HepG2 (cell line): ENCODE results near the gene SPON2. TPM values are rescaled to one million over a fixed set of nuclear protein-coding genes. Genes with fewer than 3 reads are reported as not detected.

ENCODE experiments used
- ATAC-seq: fragments of 200-7000 bp; cut with Tn5 transposase; 3 replicates; pipeline ENCODE4 v1.9.1; 2020; ENCODE audit warnings: mild to moderate bottlenecking, moderate library complexity
- BruUV-seq: library from RNA; stranded (reverse); fragments of 400-500 nt; replicated peaks from 2 replicates; lab custom pipeline; 2021; lab: Mats Ljungman, UMichigan
- CTCF ChIA-PET: fragments of 300-600 bp; formaldehyde crosslinking; extraction: SDS; loops from one replicate; lab custom pipeline; 2021; ENCODE audit warnings: low total read pairs, inconsistent platforms, low intra/inter-chr PET ratio; lab: Yijun Ruan, JAX
- POLR2A ChIA-PET: fragments of 350-600 bp; sonication (Branson Sonifier 250); formaldehyde crosslinking; loops from one replicate; lab custom pipeline; 2020; ENCODE audit warnings: antibody characterized with exemption, inconsistent platforms; lab: Yijun Ruan, JAX
- DNase-seq: peaks from one replicate; pipeline ENCODE4 v3.0.0-alpha.2; 2015; ENCODE audit warnings: low spot score
- FAIRE-seq: peaks from 3 replicates; lab custom pipeline; 2011; peaks lifted over from hg19 to GRCh38; lab: Jason Lieb, UNC
- H2AFZ ChIP-seq: one replicate; pipeline ENCODE4 v1.6.1; 2011; ENCODE audit warnings: low read length, inconsistent platforms
- H3K27ac ChIP-seq: fragments of 300-600 bp; 3 replicates; pipeline ENCODE4 v1.8.0; 2011; ENCODE audit warnings: mixed run types, mild to moderate bottlenecking, mixed read lengths, low read length, inconsistent platforms; ENCODE audit not compliant: insufficient read depth; ENCODE audit errors: extremely low read length
- H3K27me3 ChIP-seq, 2 experiments: fragments of 200-600 bp in 1 of 2; 2 replicates in 1 of 2; 3 replicates in 1 of 2; pipeline versions ENCODE4 v1.6.0 to v1.8.0; 2011; ENCODE audit warnings: low read length in 2 of 2, mild to moderate bottlenecking in 2 of 2, moderate library complexity in 2 of 2, inconsistent platforms in 1 of 2; ENCODE audit not compliant: insufficient read depth in 2 of 2, control insufficient read depth in 1 of 2
- H3K36me3 ChIP-seq, 2 experiments: fragments of 200-600 bp in 1 of 2; replicated peaks in 1 of 2; 2 replicates in 1 of 2; 3 replicates in 1 of 2; pipeline versions ENCODE4 v1.5.1 to v1.8.0; 2011; ENCODE audit warnings: low read length in 2 of 2, inconsistent platforms in 1 of 2; ENCODE audit not compliant: insufficient read depth in 2 of 2, control insufficient read depth in 1 of 2
- H3K4me1 ChIP-seq: 2 replicates; pipeline ENCODE4 v1.5.1; 2012; ENCODE audit warnings: low read length, inconsistent platforms; ENCODE audit not compliant: insufficient read depth
- H3K4me2 ChIP-seq: 2 replicates; pipeline ENCODE4 v1.6.0; 2011; ENCODE audit warnings: low read depth, low read length, inconsistent platforms
- H3K4me3 ChIP-seq, 3 experiments: fragments of 200-600 bp in 1 of 3; sonication (generic), shearing (Covaris generic) in 1 of 3; replicated peaks in 1 of 3; 2 replicates each; pipeline ENCODE4 v1.5.1; 2011 to 2016; ENCODE audit warnings: low read length in 3 of 3, inconsistent platforms in 2 of 3, low read depth in 2 of 3, mild to moderate bottlenecking in 2 of 3, control low read depth in 1 of 3, mixed read lengths in 1 of 3; ENCODE audit not compliant: insufficient read depth in 1 of 3
- H3K79me2 ChIP-seq: one replicate; pipeline ENCODE4 v1.6.1; 2011; ENCODE audit warnings: low read length, inconsistent platforms; ENCODE audit not compliant: insufficient read depth
- H3K9ac ChIP-seq: 2 replicates; pipeline ENCODE4 v1.6.0; 2011; ENCODE audit warnings: mild to moderate bottlenecking, low read depth, low read length, inconsistent platforms; ENCODE audit not compliant: insufficient read depth
- H3K9me3 ChIP-seq: 2 replicates; pipeline ENCODE4 v1.5.1; 2012; ENCODE audit warnings: mild to moderate bottlenecking, low read length
- H4K20me1 ChIP-seq: 2 replicates; pipeline ENCODE4 v1.6.0; 2011; ENCODE audit warnings: inconsistent platforms, mild to moderate bottlenecking, low read length, moderate library complexity; ENCODE audit not compliant: insufficient read depth
- AGO2 ChIP-seq: fragments of 200-400 bp; formaldehyde crosslinking; optimal IDR thresholded peaks from 2 replicates; pipeline ENCODE3; 2017; ENCODE audit warnings: mild to moderate bottlenecking, low read depth, low read length, moderate library complexity
- FOXK1 ChIP-seq: sonication (generic); formaldehyde crosslinking; IDR thresholded peaks from 2 replicates; pipeline ENCODE4 v1.4.0; 2020; ENCODE audit warnings: low read depth, missing genetic modification reagents, borderline replicate concordance
- FOXK2 ChIP-seq: fragments of 450-650 bp; IDR thresholded peaks from 2 replicates; pipeline ENCODE4 v1.6.1; 2016
- FOXP1 ChIP-seq, 2 experiments: fragments of 450-650 bp in 1 of 2; IDR thresholded peaks; 2 replicates each; pipeline ENCODE4 v1.6.1; 2017 to 2018; ENCODE audit warnings: antibody characterized with exemption in 1 of 2
- HNRNPK ChIP-seq: fragments of 200-400 bp; formaldehyde crosslinking; IDR thresholded peaks from 2 replicates; pipeline ENCODE4 v1.6.1; 2018; ENCODE audit warnings: low read length, low read depth, moderate library complexity, mild to moderate bottlenecking; ENCODE audit not compliant: poor library complexity, severe bottlenecking
- MEIS2 ChIP-seq: sonication (generic); formaldehyde crosslinking; IDR thresholded peaks from 2 replicates; pipeline ENCODE4 v1.9.0; 2021; ENCODE audit warnings: mild to moderate bottlenecking, missing genetic modification reagents
- PRPF4 ChIP-seq: fragments of 200-400 bp; formaldehyde crosslinking; IDR thresholded peaks from 2 replicates; pipeline ENCODE4 v1.6.1; 2016; ENCODE audit warnings: low read length, low read depth; ENCODE audit not compliant: poor library complexity, severe bottlenecking
- RFX3 ChIP-seq: IDR thresholded peaks from 2 replicates; pipeline ENCODE4 v1.6.1; 2016; ENCODE audit warnings: missing biosample characterization, missing genetic modification reagents
- SKI ChIP-seq: fragments of 450-650 bp; IDR thresholded peaks from one replicate; pipeline ENCODE4 v1.6.1; 2018; ENCODE audit warnings: mild to moderate bottlenecking; ENCODE audit not compliant: partially characterized antibody
- SNRNP70 ChIP-seq: fragments of 200-400 bp; formaldehyde crosslinking; IDR thresholded peaks from 2 replicates; pipeline ENCODE4 v1.6.1; 2017; ENCODE audit warnings: mild to moderate bottlenecking, low read depth, low read length, moderate library complexity
- TBX2 ChIP-seq: sonication (generic); formaldehyde crosslinking; IDR thresholded peaks from 2 replicates; pipeline ENCODE4 v1.5.0; 2020; ENCODE audit warnings: missing genetic modification reagents, mild to moderate bottlenecking, borderline replicate concordance
- YEATS2 ChIP-seq: sonication (generic); formaldehyde crosslinking; IDR thresholded peaks from 2 replicates; pipeline ENCODE4 v1.4.0; 2020; ENCODE audit warnings: missing genetic modification reagents, borderline replicate concordance
- ZBTB21 ChIP-seq: sonication (generic); formaldehyde crosslinking; IDR thresholded peaks from 2 replicates; pipeline ENCODE4 v1.4.0; 2020; ENCODE audit warnings: missing genetic modification reagents
- ZFYVE20 ChIP-seq: sonication (generic); formaldehyde crosslinking; IDR thresholded peaks from 2 replicates; pipeline ENCODE4 v1.8.0; 2023; ENCODE audit warnings: low read depth, mild to moderate bottlenecking, moderate library complexity, missing genetic modification reagents, borderline replicate concordance
- ZNF607 ChIP-seq: sonication (generic); formaldehyde crosslinking; IDR thresholded peaks from 2 replicates; pipeline ENCODE4 v1.5.1; 2020; ENCODE audit warnings: missing genetic modification reagents, mild to moderate bottlenecking, borderline replicate concordance
- ZNF768 ChIP-seq: sonication (generic); formaldehyde crosslinking; IDR thresholded peaks from 2 replicates; pipeline ENCODE4 v1.4.0; 2020; ENCODE audit warnings: missing genetic modification reagents
- WGBS: methylation state at CpG from one replicate; pipeline ENCODE4 v1.1.6; 2017; ENCODE audit warnings: low lambda C conversion rate; 5-methylcytosine and 5-hydroxymethylcytosine counted together
- in situ Hi-C: cut with HindIII; loops from 2 replicates; pipeline ENCODE4 v1.10.0; 2017; ENCODE audit warnings: low pct_unique_long_range_greater_than_20kb; ENCODE audit not compliant: extremely low pct_ligation_motif_present
- intact Hi-C: fragments of 100-400 bp; cut with micrococcal nuclease; formaldehyde crosslinking; loops from one replicate; pipeline ENCODE4 v1.10.0; 2022; ENCODE audit not compliant: unreplicated experiment
- polyA plus RNA-seq, 8 experiments: library from polyadenylated mRNA; depleted of rRNA in 3 of 8; stranded (reverse) in 7 of 8; unstranded in 1 of 8; fragments of >200 nt; fragmentation: Illumina TruSeq in 4 of 8; extraction: Trizol in 4 of 8; gene quantifications; 2 replicates each; pipeline versions ENCODE4 v1.2.1 to v1.2.3, GENCODE V29; 2011 to 2016; ENCODE audit warnings: low read depth in 4 of 8, missing spikeins in 1 of 8, mixed read lengths in 1 of 8; ENCODE audit not compliant: insufficient read depth in 1 of 8
- total RNA-seq, 5 experiments: library from RNA; depleted of rRNA; stranded (reverse); fragments of >200 nt; fragmentation: Illumina TruSeq; extraction: Trizol; gene quantifications; 2 replicates each; pipeline ENCODE4 v1.2.3, GENCODE V29; 2016; ENCODE audit warnings: low read depth in 1 of 5
- TF ChIP-seq, protein P1 (sequence below): IDR thresholded peaks from 2 replicates; pipeline ENCODE4 v1.6.1; 2012; ENCODE audit warnings: low read depth, low read length, improper control_type of control experiment

SPON2 gene
- total and polyA plus RNA-seq, 2 of the 13 experiments (the other 11 are each of a cell fraction or from before 2014, with no cell fraction given), result 17.4 to 55.2 TPM

DNA sequence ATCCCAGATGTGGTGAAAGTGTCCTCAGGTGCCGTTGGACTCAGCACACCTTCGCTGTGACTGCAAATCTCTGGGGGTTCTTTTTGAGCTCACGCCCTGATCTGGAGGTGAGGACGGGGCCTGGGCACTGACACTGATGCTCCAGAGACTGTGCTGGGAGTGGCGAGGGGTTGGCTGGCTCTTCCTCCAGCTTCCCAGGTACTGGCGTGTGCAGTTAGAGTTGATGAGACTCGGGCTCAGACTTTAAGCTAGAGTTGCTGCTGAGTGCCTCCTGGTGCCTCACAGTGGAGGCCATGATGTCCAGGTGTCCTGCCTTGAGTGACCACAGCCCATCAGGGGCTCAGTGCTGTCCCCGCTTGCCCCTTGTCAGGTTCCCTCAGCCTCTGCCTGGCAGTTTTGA, 16.3 kb downstream of the SPON2 start:
- ChIA-PET POLR2A (no interaction called here), CTCF (no interaction called here)

More for the DNA sequence above, 16.3 kb downstream of the SPON2 start:
- Histone ChIP-seq H3K4me2 (no peak overlapping the region), H3K36me3 (no peaks in the 10 kb centered on the region), H3K9me3 (no peaks in the 10 kb centered on the region; the same call in 1 of the 2 replicates), H3K79me2 (no peaks in the 10 kb centered on the region), H3K27ac (no peak overlapping the region), H3K4me3 (no peak overlapping the region), H3K9ac (no peak overlapping the region), H3K27me3 (peaks cover 7 to 38% of the 10 kb centered on the region in 2 experiments; a peak in 4 of 5 replicates), H4K20me1 (no peaks in the 10 kb centered on the region), H2AFZ (no peak overlapping the region), H3K4me1 (peaks cover 26% of the 10 kb centered on the region)
- ATAC-seq (no peak), FAIRE-seq (no peak), DNase-seq (no peak)
- TF ChIP-seq AGO2 (no peak), ZNF607 (CRISPR knock-in tag) (no peak), SNRNP70 (no peak), FOXK2 (no peak), FOXK1 (no peak), MEIS2 (CRISPR knock-in tag) (no peak), FOXP1 (IDR thresholded peaks at IDR 0.05) (no peak), FOXP1 (CRISPR knock-in tag; IDR thresholded peaks at IDR 0.05) (no peak), SKI (no peak), PRPF4 (no peak), YEATS2 (CRISPR knock-in tag) (no peak), ZBTB21 (CRISPR knock-in tag) (no peak), RFX3 (CRISPR knock-in tag) (no peak), HNRNPK (no peak), ZFYVE20 (CRISPR knock-in tag) (no peak), TBX2 (no peak), ZNF768 (CRISPR knock-in tag) (no peak)
- TF ChIP-seq, protein P1, sequence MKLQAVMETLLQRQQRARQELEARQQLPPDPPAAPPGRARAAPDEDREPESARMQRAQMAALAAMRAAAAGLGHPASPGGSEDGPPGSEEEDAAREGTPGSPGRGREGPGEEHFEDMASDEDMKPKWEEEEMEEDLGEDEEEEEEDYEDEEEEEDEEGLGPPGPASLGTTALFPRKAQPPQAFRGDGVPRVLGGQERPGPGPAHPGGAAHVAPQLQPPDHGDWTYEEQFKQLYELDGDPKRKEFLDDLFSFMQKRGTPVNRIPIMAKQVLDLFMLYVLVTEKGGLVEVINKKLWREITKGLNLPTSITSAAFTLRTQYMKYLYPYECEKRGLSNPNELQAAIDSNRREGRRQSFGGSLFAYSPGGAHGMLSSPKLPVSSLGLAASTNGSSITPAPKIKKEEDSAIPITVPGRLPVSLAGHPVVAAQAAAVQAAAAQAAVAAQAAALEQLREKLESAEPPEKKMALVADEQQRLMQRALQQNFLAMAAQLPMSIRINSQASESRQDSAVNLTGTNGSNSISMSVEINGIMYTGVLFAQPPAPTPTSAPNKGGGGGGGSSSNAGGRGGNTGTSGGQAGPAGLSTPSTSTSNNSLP, result no peak
- WGBS, result 60% methylated on average over 6 of the region's 8 CpGs
- intact Hi-C loops, result no loop called here
- BruUV-seq, result no TSS peak
- in situ Hi-C loops, result no loop called here
